ENCODE measurements around the gene PRKN.
A peak's percentile ranks its signal among the peaks of the same experiment; 100 is the strongest.

The PRKN gene

GRCh38 chr6:161374971-161375873 is 1352.3 kb downstream of the PRKN start:
- no peak for DNase-seq (ENCODE audit: low read depth)

DNA sequence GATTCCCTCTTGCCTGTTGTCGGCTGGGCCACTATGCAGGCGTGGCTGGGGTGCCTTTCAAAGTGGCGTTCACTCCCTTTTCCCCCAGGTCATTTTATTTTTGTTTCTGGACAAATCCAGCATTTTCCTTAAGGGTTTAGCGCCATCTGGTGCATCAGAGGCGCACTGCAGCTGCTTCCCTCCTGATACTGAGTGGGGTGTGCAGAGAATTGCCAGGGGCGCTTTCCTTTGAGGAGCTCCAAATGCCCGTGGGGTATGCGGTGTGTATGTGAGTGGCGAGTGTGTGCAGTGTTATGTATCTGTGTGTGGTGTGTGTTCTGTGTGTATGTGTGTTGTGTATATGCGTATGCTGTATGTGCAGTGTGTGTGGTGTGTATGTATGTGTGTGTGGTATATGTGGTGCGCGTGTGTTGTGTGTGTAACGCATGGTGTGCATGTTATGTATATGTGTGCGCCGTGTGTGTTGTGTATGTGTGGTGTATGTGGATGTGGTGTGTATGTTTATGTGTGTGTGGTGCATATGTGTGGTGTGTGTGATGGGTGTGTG is 1353.6 kb downstream of the PRKN start:
- DNase-seq (ENCODE audit: low read depth): peak; percentile 10

GRCh38 chr6:161372422-161372793 is 1355.2 kb downstream of the PRKN start:
- DNase-seq (ENCODE audit: low read depth): no peak

- DNase-seq (ENCODE audit: low read depth): peak; percentile 41
These were observed 1356.7 kb downstream of the PRKN start for GRCh38 chr6:161370880-161371279.

DNA sequence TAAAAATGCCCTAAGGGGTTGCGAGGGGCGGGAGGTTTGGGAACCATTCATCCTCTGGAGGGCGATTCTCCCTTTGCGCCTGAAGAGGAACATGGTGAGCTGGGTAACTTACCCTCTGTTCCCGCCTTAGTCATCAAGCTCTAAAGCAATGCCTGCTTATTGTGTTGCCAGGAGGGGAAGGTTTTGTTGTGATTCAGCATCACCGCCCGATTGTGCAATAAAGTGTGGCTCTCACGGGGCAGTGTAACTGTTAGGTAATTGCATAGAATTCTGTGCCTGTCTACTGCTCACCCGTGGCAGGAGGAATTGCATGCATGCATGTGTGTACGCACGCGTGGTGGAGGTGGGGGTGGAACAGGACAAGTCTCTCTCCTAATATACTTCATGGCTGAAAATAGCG is 1358.2 kb downstream of the PRKN start:
- no peak for DNase-seq (ENCODE audit: low read depth)

DNA sequence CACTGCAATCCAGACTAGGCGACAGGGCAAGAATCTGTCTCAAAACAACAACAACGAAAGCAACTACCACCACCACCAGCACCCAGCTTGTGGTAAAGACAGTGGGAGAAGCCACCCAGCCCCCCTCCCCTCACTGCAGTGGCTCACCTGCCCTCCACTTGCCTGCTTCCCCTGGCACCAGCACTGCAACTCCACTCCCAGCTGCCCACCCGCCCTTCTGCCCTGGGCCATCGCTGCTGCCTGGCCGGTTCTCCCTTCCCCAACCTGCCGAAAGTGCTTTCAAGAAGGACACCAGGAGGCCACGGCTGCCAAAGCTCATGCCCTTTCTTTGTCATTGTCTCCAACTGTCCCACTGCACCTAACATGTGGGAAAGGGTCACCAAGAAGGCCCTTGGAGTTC is 1359.1 kb downstream of the PRKN start:
- no peak for DNase-seq (ENCODE audit: low read depth)

DNA sequence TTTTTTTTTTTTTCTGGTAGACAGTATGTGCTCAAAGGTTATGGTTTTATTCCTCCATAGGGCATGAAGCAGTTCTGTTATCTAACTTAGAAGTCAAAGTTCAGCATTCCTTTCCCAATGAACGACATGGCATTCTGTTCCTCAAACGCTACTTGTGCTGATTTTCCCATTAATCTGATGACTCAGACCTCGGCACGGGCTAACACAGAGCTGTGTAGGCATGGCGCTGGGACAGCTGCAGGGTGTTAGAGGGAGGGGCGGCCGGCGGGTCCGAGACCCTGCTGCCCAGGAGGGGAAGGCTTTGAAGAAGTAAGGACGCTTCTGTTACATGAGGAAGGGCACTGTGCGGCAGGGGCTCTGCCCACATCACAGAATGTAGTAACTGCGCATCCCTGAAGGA is 1360.1 kb downstream of the PRKN start:
- no peak for DNase-seq (ENCODE audit: low read depth)

DNA sequence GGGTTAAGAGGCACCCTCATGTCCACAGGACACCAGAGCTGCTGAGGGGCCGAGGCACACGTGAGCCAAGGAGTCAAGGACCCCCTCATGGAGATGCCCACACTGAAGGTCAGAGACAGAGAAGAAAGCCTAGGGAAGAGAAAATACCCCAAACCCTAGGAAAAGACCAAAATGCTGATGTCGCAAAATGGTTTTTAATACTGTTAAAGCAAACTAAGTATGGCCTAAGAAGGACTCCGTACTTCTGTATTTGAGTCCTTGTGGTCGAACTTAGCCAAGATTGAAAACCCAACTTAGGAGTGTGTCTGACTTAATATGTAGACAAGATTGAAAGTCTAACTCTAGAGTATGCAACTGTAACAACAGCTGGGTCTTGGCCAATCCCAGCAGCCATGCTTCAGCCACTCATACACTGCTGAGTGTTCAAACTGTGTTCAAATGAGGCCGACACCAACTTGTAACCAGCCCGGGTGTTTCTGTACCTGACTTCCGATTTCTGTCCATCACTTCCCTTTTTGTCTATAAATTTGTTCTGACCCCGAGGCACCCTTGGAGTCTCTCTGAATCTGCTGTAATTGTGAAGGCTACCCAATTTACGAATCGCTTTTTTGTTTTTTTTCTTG is 1361.2 kb downstream of the PRKN start:
- no peak for DNase-seq (ENCODE audit: low read depth)

- no peak for DNase-seq (ENCODE audit: low read depth)
These were observed 1361.9 kb downstream of the PRKN start for GRCh38 chr6:161365633-161366032.

GRCh38 chr6:161363286-161363685 is 1364.3 kb downstream of the PRKN start:
- no peak for DNase-seq (ENCODE audit: low read depth)

DNA sequence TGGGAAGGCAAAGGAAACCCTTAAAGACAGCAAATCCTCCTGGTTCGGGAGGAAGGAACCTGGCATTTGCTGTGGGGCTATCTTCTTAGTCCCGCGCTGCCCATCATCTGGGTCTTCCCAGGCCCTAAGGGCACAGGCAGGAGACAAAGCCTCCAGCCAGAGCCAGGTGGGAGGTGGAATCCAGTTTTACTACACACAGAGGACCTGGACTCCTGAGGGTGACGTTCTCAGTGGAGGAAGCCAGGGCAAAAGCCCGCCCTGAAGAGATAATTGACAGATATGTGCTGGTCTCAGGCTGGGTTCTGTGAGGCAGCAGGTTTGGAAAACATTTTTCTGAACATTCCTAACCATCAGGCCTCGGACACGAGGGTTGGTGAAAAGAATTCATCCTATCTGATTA is 1365.3 kb downstream of the PRKN start:
- no peak for DNase-seq (ENCODE audit: low read depth)

GRCh38 chr6:161361529-161361928 is 1366.0 kb downstream of the PRKN start:
- DNase-seq (ENCODE audit: low read depth): no peak

GRCh38 chr6:161360520-161360919 is 1367.0 kb downstream of the PRKN start:
- no peak for DNase-seq (ENCODE audit: low read depth)

- DNase-seq (ENCODE audit: low read depth): no peak
These were observed 1368.0 kb downstream of the PRKN start for GRCh38 chr6:161359618-161359945.

GRCh38 chr6:161356167-161356854 is 1371.3 kb downstream of the PRKN start:
- no peak for DNase-seq (ENCODE audit: low read depth)

- DNase-seq (ENCODE audit: low read depth): no peak
These were observed 1371.9 kb downstream of the PRKN start for GRCh38 chr6:161355696-161356095.

DNA sequence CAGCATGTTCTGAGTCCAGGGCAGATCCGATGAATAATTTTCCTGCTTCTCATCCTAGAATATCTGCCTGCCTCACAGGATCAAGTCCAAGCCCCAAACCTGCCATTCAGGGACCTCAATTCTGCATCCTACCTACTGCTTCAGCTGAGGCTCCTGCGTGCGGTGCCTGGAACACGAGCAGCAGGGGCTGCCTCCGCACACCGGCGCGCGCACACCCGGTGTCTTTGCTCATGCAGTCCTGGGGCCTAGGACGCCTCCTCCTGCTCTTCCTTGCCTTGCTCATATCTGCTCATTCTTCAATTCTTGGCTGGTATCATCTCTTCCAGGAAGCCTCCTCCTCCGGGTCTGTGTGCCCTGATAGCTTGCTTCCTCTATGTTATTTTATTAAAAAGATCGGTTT is 1372.6 kb downstream of the PRKN start:
- DNase-seq (ENCODE audit: low read depth): no peak

GRCh38 chr6:161354276-161354840 is 1373.2 kb downstream of the PRKN start:
- no peak for DNase-seq (ENCODE audit: low read depth)

GRCh38 chr6:161353208-161353613 is 1374.4 kb downstream of the PRKN start:
- DNase-seq (ENCODE audit: low read depth): no peak

- no peak for DNase-seq (ENCODE audit: low read depth)
These were observed 1375.7 kb downstream of the PRKN start for GRCh38 chr6:161351858-161352257.

GRCh38 chr6:161349886-161350285 is 1377.7 kb downstream of the PRKN start:
- no peak for DNase-seq (ENCODE audit: low read depth)

GRCh38 chr6:161348628-161348994 is 1379.0 kb downstream of the PRKN start:
- no peak for DNase-seq (ENCODE audit: low read depth)

All from stimulated activated CD8-positive, alpha-beta memory T cell treated with anti-CD3 and anti-CD28 coated beads, Interleukin-12 subunit alpha, Interleukin-12 subunit beta, amount 100 ng/mL, for 4 hours (primary cell).